Measurements from ENCODE around the gene GATC. TPM values are rescaled to one million over a fixed set of nuclear protein-coding genes. Genes with fewer than 3 reads are reported as not detected.

GATC gene, protein sequence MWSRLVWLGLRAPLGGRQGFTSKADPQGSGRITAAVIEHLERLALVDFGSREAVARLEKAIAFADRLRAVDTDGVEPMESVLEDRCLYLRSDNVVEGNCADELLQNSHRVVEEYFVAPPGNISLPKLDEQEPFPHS
- 17.0 and 20.2 TPM in 2 replicates for total RNA-seq

DNA sequence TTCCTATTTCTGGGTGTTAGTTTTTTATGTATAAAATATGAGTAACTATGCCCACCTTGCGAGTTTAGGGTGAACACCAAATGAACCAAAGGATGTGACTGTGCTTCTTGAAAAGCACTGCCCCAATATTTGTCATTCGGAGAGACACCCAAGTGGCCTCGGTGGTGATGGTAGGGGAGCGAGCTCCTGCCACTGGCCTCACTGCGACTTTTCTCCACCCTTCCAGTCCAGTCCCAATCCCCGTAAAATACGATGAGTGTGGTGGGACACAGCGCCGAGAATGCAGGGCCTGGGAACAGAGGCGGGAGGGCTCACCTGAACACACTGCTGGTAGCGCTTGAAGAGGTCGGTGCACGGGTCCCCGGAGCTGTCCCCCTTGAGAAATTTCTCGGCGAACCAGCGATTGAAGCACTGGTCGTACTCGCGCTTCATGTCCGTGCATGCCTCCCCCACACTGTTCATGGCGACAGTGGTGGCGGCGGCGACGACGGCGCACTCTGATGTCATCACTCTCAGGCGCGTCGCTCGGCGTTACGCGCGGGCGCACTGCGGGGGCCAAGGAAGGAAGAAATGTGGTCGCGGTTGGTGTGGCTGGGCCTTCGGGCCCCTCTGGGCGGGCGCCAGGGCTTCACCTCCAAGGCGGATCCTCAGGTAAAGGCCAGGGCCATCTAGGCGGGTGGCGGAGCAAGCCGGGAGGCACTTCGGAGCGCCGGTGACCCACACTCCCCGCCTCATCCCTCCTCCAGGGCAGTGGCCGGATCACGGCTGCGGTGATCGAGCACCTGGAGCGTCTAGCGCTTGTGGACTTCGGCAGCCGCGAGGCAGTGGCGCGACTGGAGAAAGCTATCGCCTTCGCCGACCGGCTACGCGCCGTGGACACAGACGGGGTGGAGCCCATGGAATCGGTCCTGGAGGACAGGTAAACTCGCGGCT is at the start of gene GATC, which contains the start of gene TRIAP1:
Gene GATC, plus strand, starts transcription at position 534 of the 933 bp plus-strand sequence. Its CDS starts 37 bp downstream, at position 571.
Gene TRIAP1, minus strand, starts transcription at position 474 of the 933 bp plus-strand sequence. Its CDS starts 12 bp downstream, at position 462.

GRCh38 chr12:120437735-120438494 is 8.3 kb upstream of the GATC start, which contains the start of gene COX6A1:
Gene COX6A1, plus strand, starts transcription at chr12:120438113. Its CDS starts 14 bp downstream, at chr12:120438127.

DNA sequence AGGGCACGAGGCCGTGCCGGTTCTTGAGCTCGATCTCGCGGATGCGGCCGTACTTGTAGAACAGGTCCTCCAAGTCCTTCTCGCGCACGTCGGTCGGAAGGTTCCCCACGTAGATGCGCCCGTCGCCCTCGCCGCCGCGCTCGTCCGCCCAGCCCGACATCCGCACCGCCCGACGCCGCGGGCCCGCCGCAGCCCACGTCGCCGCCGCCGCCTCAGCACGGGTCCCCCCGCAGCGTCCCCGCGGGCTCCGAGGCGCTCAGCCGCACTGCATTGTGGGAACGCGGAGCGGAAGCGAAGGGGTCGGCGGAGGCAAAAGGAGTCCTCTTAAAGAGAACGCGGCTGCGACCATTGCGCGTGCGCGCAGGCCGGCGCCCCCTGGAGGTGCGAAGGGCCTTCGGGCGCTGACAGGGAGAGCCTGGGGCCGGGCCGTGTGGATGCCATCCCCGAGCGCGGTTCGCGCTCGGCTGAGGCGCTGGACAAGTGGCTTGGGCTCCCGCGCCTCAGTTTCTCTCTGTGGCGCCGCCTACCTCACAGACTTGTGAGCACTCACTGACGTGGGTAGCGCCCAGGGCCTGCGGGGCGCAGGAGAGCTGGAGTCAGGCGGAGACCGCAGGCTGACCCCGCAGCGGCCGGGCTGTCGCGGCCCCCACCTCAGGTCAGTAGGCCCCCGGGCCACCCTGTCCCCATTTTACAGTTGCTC is 23.4 kb downstream of the GATC start, which contains the start of gene SRSF9:
Gene SRSF9, minus strand, starts transcription at position 299 of the 700 bp plus-strand sequence. Its CDS starts 139 bp downstream, at position 160.

GRCh38 chr12:120495731-120496412 is 49.6 kb downstream of the GATC start, which contains the start of gene DYNLL1:
Gene DYNLL1, plus strand, starts transcription at chr12:120496113. Its CDS starts 309 bp downstream, at chr12:120496422.

Other genes starting within 250 kb of the GATC start
- 1,669 and 2,485 TPM in 2 replicates for gene RPLP0, start 245.3 kb upstream of the GATC start, total RNA-seq
- gene PXN, start 180.7 kb upstream of the GATC start, total RNA-seq, result 27.4 and 38.6 TPM in 2 replicates
- not detected in 2 replicates for gene RNU4-2, start 154.5 kb upstream of the GATC start, total RNA-seq
- gene RNU4-1, start 153.2 kb upstream of the GATC start, total RNA-seq, result under 0.01 TPM in 1 of 2 replicates, not detected in the other
- gene SIRT4, start 144.1 kb upstream of the GATC start, total RNA-seq, result 1.5 and 2.0 TPM in 2 replicates
- not detected in 2 replicates for gene PLA2G1B, start 118.7 kb upstream of the GATC start, total RNA-seq
- gene MSI1, start 77.3 kb upstream of the GATC start, total RNA-seq, result 0.20 TPM in 1 of 2 replicates, not detected in the other
- 323 and 352 TPM in 2 replicates for gene COX6A1, start 8.3 kb upstream of the GATC start, total RNA-seq
- 14.4 and 16.9 TPM in 2 replicates for gene TRIAP1, start 60 bp upstream of the GATC start, total RNA-seq
- gene SRSF9, start 23.3 kb downstream of the GATC start, total RNA-seq, result 170 and 195 TPM in 2 replicates
- gene DYNLL1, start 49.7 kb downstream of the GATC start, total RNA-seq, result 261 and 303 TPM in 2 replicates
- gene COQ5, start 82.7 kb downstream of the GATC start, total RNA-seq, result 25.3 and 30.5 TPM in 2 replicates
- 189 and 197 TPM in 2 replicates for gene RNF10, start 87.9 kb downstream of the GATC start, total RNA-seq
- gene POP5, start 135.0 kb downstream of the GATC start, total RNA-seq, result 26.1 and 36.7 TPM in 2 replicates
- 1.6 and 21.4 TPM in 2 replicates for gene CABP1, start 194.2 kb downstream of the GATC start, total RNA-seq
- 136 and 156 TPM in 2 replicates for gene MLEC, start 240.7 kb downstream of the GATC start, total RNA-seq

Data from smooth muscle cell of the pulmonary artery (primary cell).